PFSK-1 (cell line): Measurements from ENCODE around the gene PRKN.

Experiments
- POLR2AphosphoS5 ChIP-seq: IDR thresholded peaks from 2 replicates; pipeline ENCODE4 v1.6.1; 2012; ENCODE audit warnings: low read depth, mild to moderate bottlenecking, control low read depth, low read length, moderate library complexity
- SIN3A ChIP-seq: IDR thresholded peaks from 2 replicates; pipeline ENCODE4 v1.6.1; 2012; ENCODE audit warnings: mild to moderate bottlenecking, low read length, moderate library complexity, borderline replicate concordance; ENCODE audit not compliant: insufficient read depth

DNA sequence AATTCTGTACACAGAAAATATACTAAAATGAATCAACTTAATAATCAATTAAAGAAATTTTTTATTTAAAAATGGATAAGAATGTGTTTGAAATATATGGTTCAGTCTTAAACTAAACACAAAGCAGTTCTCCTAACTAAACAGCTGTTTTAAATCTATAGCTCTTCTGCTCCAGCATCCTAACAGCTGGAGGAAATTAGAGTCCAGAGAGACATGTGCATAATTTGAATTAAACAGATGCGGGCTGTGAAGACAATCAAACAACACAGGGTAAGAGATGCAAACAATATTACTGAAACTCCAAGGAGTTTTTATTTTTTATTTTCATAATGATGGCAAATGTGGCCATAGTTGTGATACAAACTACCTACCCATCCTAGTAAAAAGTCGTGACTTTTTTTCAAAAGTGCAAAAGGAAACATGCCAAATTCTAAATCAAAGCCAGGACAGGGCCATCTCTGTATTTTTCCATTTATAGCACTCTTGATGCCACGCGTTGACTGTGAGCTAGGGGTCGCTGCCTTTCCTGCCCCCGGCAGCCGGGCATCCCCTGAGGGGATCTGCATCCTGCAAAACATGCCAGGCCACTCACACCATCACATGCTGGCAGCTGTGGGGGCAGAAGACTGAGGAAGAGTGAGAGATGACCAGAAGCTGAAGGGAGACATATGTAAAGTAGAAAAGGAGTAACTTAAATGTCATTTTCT is 310.6 kb downstream of the PRKN start:
- no peak for TF ChIP-seq POLR2AphosphoS5
- TF ChIP-seq SIN3A, result no peak
